Astrocyte of the cerebellum (primary cell): Measurements from ENCODE around the gene C1QTNF6.

Source experiments
- DNase-seq: peaks from one replicate; pipeline ENCODE4 v3.0.0-alpha.2; 2011; ENCODE audit warnings: low read depth
- H3K4me3 ChIP-seq: 2 replicates; pipeline ENCODE4 v1.5.1; 2011; ENCODE audit warnings: mild to moderate bottlenecking, low read depth, low read length, moderate library complexity
- CTCF ChIP-seq: IDR thresholded peaks from 2 replicates; pipeline ENCODE4 v1.5.1; 2012; ENCODE audit warnings: low read length, low read depth, moderate library complexity, mild to moderate bottlenecking; ENCODE audit errors: missing control alignments
- in situ Hi-C: cut with HindIII; loops from 2 replicates; pipeline ENCODE4 v1.10.0; 2017; ENCODE audit warnings: low sequenced_read_pairs

C1QTNF6 gene

GRCh38 chr22:37177221-37177620 is 10.8 kb downstream of the C1QTNF6 start:
- no peak for DNase-seq
- TF ChIP-seq CTCF: no peak
- no peak overlapping the region for H3K4me3 ChIP-seq
- in situ Hi-C loops: loop anchor here (5.0 kb wide), 1 partner anchor 85 kb away; no protein-coding TSS in a partner anchor

GRCh38 chr22:37176464-37177061 is 11.5 kb downstream of the C1QTNF6 start:
- no peak for TF ChIP-seq CTCF
- in situ Hi-C loops: loop anchor here (5.0 kb wide), 1 partner anchor 86 kb away; no protein-coding TSS in a partner anchor
- no peak overlapping the region for H3K4me3 ChIP-seq
- DNase-seq: peak; percentile 24

GRCh38 chr22:37175414-37176281 is 12.4 kb downstream of the C1QTNF6 start:
- in situ Hi-C loops: loop anchor here (5.0 kb wide), 1 partner anchor 87 kb away; no protein-coding TSS in a partner anchor
- TF ChIP-seq CTCF: no peak
- H3K4me3 ChIP-seq: no peak overlapping the region
- DNase-seq: no peak

- DNase-seq: no peak
- TF ChIP-seq CTCF: no peak
- in situ Hi-C loops: loop anchor here (5.0 kb wide), 1 partner anchor 87 kb away; no protein-coding TSS in a partner anchor
- H3K4me3 ChIP-seq: no peak overlapping the region
These were observed 13.1 kb downstream of the C1QTNF6 start for GRCh38 chr22:37174964-37175363.

- in situ Hi-C loops: no loop called here
- no peak for TF ChIP-seq CTCF
- no peak for DNase-seq
- no peak overlapping the region for H3K4me3 ChIP-seq
These were observed 14.3 kb downstream of the C1QTNF6 start for GRCh38 chr22:37173709-37174108.

GRCh38 chr22:37172266-37173245 is 15.5 kb downstream of the C1QTNF6 start:
- TF ChIP-seq CTCF: no peak
- in situ Hi-C loops: no loop called here
- no peak for DNase-seq
- no peak overlapping the region for H3K4me3 ChIP-seq
